ENCODE measurements around the gene CPEB3. TPM values are rescaled to one million over a fixed set of nuclear protein-coding genes. Genes with fewer than 3 reads are reported as not detected.

Gene CPEB3
- total and polyA plus RNA-seq, 8 donors, result 1.3 to 11.2 (median 3.6) TPM

- TF ChIP-seq EP300 (IDR thresholded peaks at IDR 0.05) (no peak), POLR2AphosphoS5 (IDR thresholded peaks at IDR 0.05) (no peak), CTCF (IDR thresholded peaks at IDR 0.05) (no peak), POLR2A (IDR thresholded peaks at IDR 0.05) (no peak)
- H3K4me1 ChIP-seq, result peaks cover 0 to 15% (median 6%) of the 10 kb centered on the region in 4 donors
- H3K4me3 ChIP-seq, result no peak overlapping the region
- no peaks in the 10 kb centered on the region for H3K9me3 ChIP-seq
- no peaks in the 10 kb centered on the region for H3K36me3 ChIP-seq
- no peak for DNase-seq
- H3K27me3 ChIP-seq, result no peaks in the 10 kb centered on the region
- WGBS, 5 donors, result 53 to 67% (median 61%) methylated on average over 8 of the region's 8 CpGs
- H3K27ac ChIP-seq, result no peak overlapping the region
- intact Hi-C loops (cut with DNase I; ENCODE audit: low total_unique reads), result no loop called here
Observed at GRCh38 chr10:92156874-92157773, 133.8 kb downstream of the CPEB3 start.

- peaks cover 0 to 32% (median 9%) of the 10 kb centered on the region in 4 donors for H3K4me1 ChIP-seq
- no peak for TF ChIP-seq CTCF (IDR thresholded peaks at IDR 0.05)
- no peak for TF ChIP-seq EP300 (IDR thresholded peaks at IDR 0.05)
- TF ChIP-seq POLR2AphosphoS5 (IDR thresholded peaks at IDR 0.05), result no peak
- TF ChIP-seq POLR2A (IDR thresholded peaks at IDR 0.05), result no peak
Observed at GRCh38 chr10:92150823-92151222, 140.1 kb downstream of the CPEB3 start.

GRCh38 chr10:92149261-92149660 lies 141.6 kb downstream of the CPEB3 start:
- Histone ChIP-seq H3K9me3 (no peaks in the 10 kb centered on the region), H3K4me3 (no peak overlapping the region), H3K36me3 (peaks cover 0 to 3% (median 0%) of the 10 kb centered on the region in 4 donors), H3K27me3 (no peaks in the 10 kb centered on the region), H3K27ac (no peak overlapping the region), H3K4me1 (peaks cover 0 to 32% (median 12%) of the 10 kb centered on the region in 4 donors)
- intact Hi-C loops (cut with DNase I; ENCODE audit: low total_unique reads), result no loop called here
- TF ChIP-seq CTCF (IDR thresholded peaks at IDR 0.05) (no peak), POLR2A (IDR thresholded peaks at IDR 0.05) (no peak), EP300 (IDR thresholded peaks at IDR 0.05) (no peak), POLR2AphosphoS5 (IDR thresholded peaks at IDR 0.05) (no peak)
- DNase-seq, result no peak
- WGBS, 5 donors, result 79 to 89% (median 81%) methylated on average over 1 of the region's 1 CpG

More at GRCh38 chr10:92150823-92151222, 140.1 kb downstream of the CPEB3 start:
- H3K9me3 ChIP-seq, result no peaks in the 10 kb centered on the region
- H3K27me3 ChIP-seq, result no peaks in the 10 kb centered on the region
- no peak overlapping the region for H3K4me3 ChIP-seq
- intact Hi-C loops (cut with DNase I; ENCODE audit: low total_unique reads), result no loop called here
- no peaks in the 10 kb centered on the region for H3K36me3 ChIP-seq
- DNase-seq, result peak in 1 of 2 donors; percentile 20
- H3K27ac ChIP-seq, result no peak overlapping the region

- TF ChIP-seq POLR2A (IDR thresholded peaks at IDR 0.05) (no peak), POLR2AphosphoS5 (IDR thresholded peaks at IDR 0.05) (no peak), CTCF (IDR thresholded peaks at IDR 0.05) (no peak), EP300 (IDR thresholded peaks at IDR 0.05) (no peak)
- H3K4me1 ChIP-seq, result peaks cover 0 to 34% (median 13%) of the 10 kb centered on the region in 4 donors
- no peaks in the 10 kb centered on the region for H3K9me3 ChIP-seq
- DNase-seq, result no peak
- peaks cover 0 to 8% (median 2%) of the 10 kb centered on the region in 4 donors for H3K36me3 ChIP-seq
- peak overlapping the region in 1 of 5 donors; percentile 21 for H3K27ac ChIP-seq
- no peaks in the 10 kb centered on the region for H3K27me3 ChIP-seq
- no peak overlapping the region for H3K4me3 ChIP-seq
- intact Hi-C loops (cut with DNase I; ENCODE audit: low total_unique reads), result no loop called here
- WGBS, 5 donors, result 89 to 95% (median 92%) methylated on average over 6 of the region's 6 CpGs
Observed at GRCh38 chr10:92146781-92147180, 144.1 kb downstream of the CPEB3 start.

All from stomach (tissue), 9 donors.